ENCODE measurements around the gene C17orf113. TPM values are rescaled to one million over a fixed set of nuclear protein-coding genes. Genes with fewer than 3 reads are reported as not detected.

Gene C17orf113
- total RNA-seq, 3 donors from 2014 or later (not counting 1 experiment from before 2014, with no cell fraction given) = 0.25 to 0.28 (median 0.26) TPM

- no peaks in the 10 kb centered on the region for H3K4me1 ChIP-seq (ENCODE audit: control insufficient read depth, insufficient read depth, low read length)
- no peak for ATAC-seq
- H3K36me3 Mint-ChIP-seq = peaks cover 33% of the 10 kb centered on the region
Measured at GRCh38 chr17:41989702-41990419, 60.5 kb downstream of the C17orf113 start.

GRCh38 chr17:41988418-41988817 lies 62.0 kb downstream of the C17orf113 start:
- ATAC-seq (no peak), DNase-seq (no peak)
- Histone ChIP-seq H3K36me3 (ENCODE audit: control insufficient read depth, insufficient read depth, low read length) (peaks cover 79% of the 10 kb centered on the region), H3K4me1 (ENCODE audit: control insufficient read depth, insufficient read depth, low read length) (no peaks in the 10 kb centered on the region), H3K9me3 (ENCODE audit: control insufficient read depth, insufficient read depth, low read length) (no peaks in the 10 kb centered on the region), H3K27ac (ENCODE audit: low read length) (no peak overlapping the region), H3K27me3 (ENCODE audit: control insufficient read depth, insufficient read depth, low read length) (no peaks in the 10 kb centered on the region), H3K4me3 (ENCODE audit: low read length) (no peak overlapping the region)
- no peak for TF ChIP-seq CTCF (IDR thresholded peaks at IDR 0.05)
- Mint-ChIP-seq H3K27me3 (ENCODE audit: low read depth in 2 of 2) (no peaks in the 10 kb centered on the region), H3K9me3 (no peaks in the 10 kb centered on the region), H3K27ac (peak overlapping the region; percentile 10 to 45), H3K36me3 (peaks cover 33% of the 10 kb centered on the region), H3K4me3 (no peak overlapping the region), H3K4me1 (peaks cover 0 to 3% of the 10 kb centered on the region in 2 donors)
- intact Hi-C loops (cut with micrococcal nuclease) = no loop called here
- WGBS (ENCODE audit: insufficient coverage) = no CpG with 5 or more reads among the region's 2 CpGs

More at GRCh38 chr17:41989702-41990419, 60.5 kb downstream of the C17orf113 start:
- intact Hi-C loops (cut with micrococcal nuclease) = no loop called here
- Mint-ChIP-seq H3K4me3 (no peak overlapping the region), H3K27me3 (ENCODE audit: low read depth in 2 of 2) (no peaks in the 10 kb centered on the region), H3K9me3 (no peaks in the 10 kb centered on the region), H3K27ac (no peak overlapping the region), H3K4me1 (peaks cover 0 to 3% of the 10 kb centered on the region in 2 donors)
- no peaks in the 10 kb centered on the region for H3K9me3 ChIP-seq (ENCODE audit: control insufficient read depth, insufficient read depth, low read length)
- TF ChIP-seq CTCF (IDR thresholded peaks at IDR 0.05) = no peak
- WGBS (ENCODE audit: insufficient coverage) = 90% methylated on average over 5 of the region's 5 CpGs
- DNase-seq = no peak
- H3K27ac ChIP-seq (ENCODE audit: low read length) = no peak overlapping the region
- peaks cover 81% of the 10 kb centered on the region for H3K36me3 ChIP-seq (ENCODE audit: control insufficient read depth, insufficient read depth, low read length)
- no peaks in the 10 kb centered on the region for H3K27me3 ChIP-seq (ENCODE audit: control insufficient read depth, insufficient read depth, low read length)
- no peak overlapping the region for H3K4me3 ChIP-seq (ENCODE audit: low read length)

Other genes with a start within 250 kb of the C17orf113 start
- gene P3H4, start 238.7 kb downstream of the C17orf113 start, total RNA-seq = 1 to 10 TPM; 6.9 to 8.9 (median 7.5) TPM
- 1 to 10 TPM; 5.6 to 8.8 (median 6.0) TPM for gene FKBP10, start 237.6 kb downstream of the C17orf113 start, total RNA-seq
- 1 to 10 TPM; 9.1 to 10.0 (median 9.8) TPM for gene NT5C3B, start 214.4 kb downstream of the C17orf113 start, total RNA-seq
- gene KLHL10, start 212.8 kb downstream of the C17orf113 start, total RNA-seq = not detected
- 10 to 100 TPM; 19.4 to 29.0 (median 28.2) TPM for gene KLHL11, start 185.2 kb downstream of the C17orf113 start, total RNA-seq
- 100 to 1,000 TPM in 2 of 3 donors, 10 to 100 TPM in 1; 86.5 to 106 (median 106) TPM for gene ACLY, start 131.7 kb downstream of the C17orf113 start, total RNA-seq
- 1 to 10 TPM in 1 of 3 donors, under 1 TPM in 2; 0.70 to 2.9 (median 0.95) TPM for gene ODAD4, start 120.0 kb downstream of the C17orf113 start, total RNA-seq
- gene CNP, start 83.8 kb downstream of the C17orf113 start, total RNA-seq = 10 to 100 TPM; 32.4 to 44.8 (median 38.2) TPM
- 100 to 1,000 TPM; 123 to 159 (median 149) TPM for gene DNAJC7, start 33.2 kb downstream of the C17orf113 start, total RNA-seq
- gene NKIRAS2, start 30.5 kb downstream of the C17orf113 start, total RNA-seq = 10 to 100 TPM; 17.5 to 20.9 (median 19.3) TPM
- gene ZNF385C, start 47.9 kb upstream of the C17orf113 start, total RNA-seq = under 1 TPM in 1 of 3 donors, not detected in 2; 0.28 TPM
- gene DHX58, start 62.1 kb upstream of the C17orf113 start, total RNA-seq = 10 to 100 TPM; 22.0 to 29.0 (median 24.5) TPM
- gene KAT2A, start 70.8 kb upstream of the C17orf113 start, total RNA-seq = 10 to 100 TPM; 29.6 to 32.8 (median 29.9) TPM
- not detected for gene HSPB9, start 72.2 kb upstream of the C17orf113 start, total RNA-seq
- 100 to 1,000 TPM; 137 to 151 (median 148) TPM for gene RAB5C, start 104.4 kb upstream of the C17orf113 start, total RNA-seq
- gene KCNH4, start 130.5 kb upstream of the C17orf113 start, total RNA-seq = under 1 TPM; 0.12 to 0.27 (median 0.20) TPM
- gene HCRT, start 134.9 kb upstream of the C17orf113 start, total RNA-seq = not detected
- 10 to 100 TPM; 19.5 to 24.6 (median 22.8) TPM for gene GHDC, start 143.9 kb upstream of the C17orf113 start, total RNA-seq
- gene STAT5B, start 225.8 kb upstream of the C17orf113 start, total RNA-seq = 100 to 1,000 TPM in 2 of 3 donors, 10 to 100 TPM in 1; 79.9 to 112 (median 103) TPM
- gene STAT5A, start 237.9 kb upstream of the C17orf113 start, total RNA-seq = 100 to 1,000 TPM; 112 to 135 (median 117) TPM

All from natural killer cell (primary cell).